Endothelial cell of umbilical vein (primary cell): Measurements from ENCODE around the gene LARP1. TPM values are rescaled to one million over a fixed set of nuclear protein-coding genes. Genes with fewer than 3 reads are reported as not detected.

Experiments used
- BruUV-seq: library from RNA; stranded (reverse); fragments of 400-500 nt; replicated peaks from 2 replicates; lab custom pipeline; 2021; lab: Mats Ljungman, UMichigan
- CTCF ChIA-PET: fragments of 300-600, 350-600 bp; sonication (Branson Sonifier 250); formaldehyde crosslinking; loops from one replicate; lab custom pipeline; 2021; ENCODE audit warnings: antibody characterized with exemption, inconsistent platforms; lab: Charles Lee
- POLR2A ChIA-PET: fragments of 300-600, 350-600 bp; sonication (Branson Sonifier 250); formaldehyde crosslinking; loops from one replicate; lab custom pipeline; 2021; ENCODE audit warnings: antibody characterized with exemption, inconsistent platforms; lab: Charles Lee
- DNase-seq: peaks from one replicate; pipeline ENCODE4 v3.0.0-alpha.2; 2011; ENCODE audit warnings: low read depth, low spot score
- FAIRE-seq: peaks from 2 replicates; lab custom pipeline; 2011; peaks lifted over from hg19 to GRCh38; lab: Jason Lieb, UNC
- H2AFZ ChIP-seq: 2 replicates; pipeline ENCODE4 v1.6.0; 2012; ENCODE audit warnings: low read depth, low read length, control low read depth, inconsistent platforms
- H3K27ac ChIP-seq: 2 replicates; pipeline ENCODE4 v1.5.1; 2011; ENCODE audit warnings: low read depth, mild to moderate bottlenecking, control low read depth, low read length, moderate library complexity; ENCODE audit not compliant: insufficient read depth
- H3K27me3 ChIP-seq, 2 experiments: 2 replicates each; pipeline versions ENCODE4 v1.6.0 to v1.6.1; 2011; ENCODE audit warnings: low read length in 2 of 2, mixed read lengths in 1 of 2; ENCODE audit not compliant: control insufficient read depth in 2 of 2, insufficient read depth in 2 of 2
- H3K36me3 ChIP-seq, 2 experiments: 2 replicates in 1 of 2; 3 replicates in 1 of 2; pipeline ENCODE4 v1.5.1; 2011; ENCODE audit warnings: low read length in 2 of 2, mild to moderate bottlenecking in 1 of 2, moderate library complexity in 1 of 2; ENCODE audit not compliant: control insufficient read depth in 2 of 2, insufficient read depth in 2 of 2; ENCODE audit errors: extremely low read depth in 1 of 2
- H3K4me1 ChIP-seq: 3 replicates; pipeline ENCODE4 v1.5.1; 2011; ENCODE audit warnings: mild to moderate bottlenecking, low read length; ENCODE audit not compliant: control insufficient read depth, insufficient read depth; ENCODE audit errors: extremely low read depth
- H3K4me2 ChIP-seq: 2 replicates; pipeline ENCODE4 v1.6.1; 2011; ENCODE audit warnings: low read length, control low read depth, mixed read lengths; ENCODE audit not compliant: insufficient read depth
- H3K4me3 ChIP-seq, 3 experiments: fragments of 200-600 bp in 1 of 3; sonication (generic), shearing (Covaris generic) in 1 of 3; replicated peaks in 1 of 3; 2 replicates each; pipeline ENCODE4 v1.5.1; 2011 to 2016; ENCODE audit warnings: control low read depth in 3 of 3, low read length in 3 of 3, mild to moderate bottlenecking in 2 of 3, inconsistent platforms in 1 of 3, low read depth in 1 of 3, moderate library complexity in 1 of 3; ENCODE audit not compliant: insufficient read depth in 1 of 3
- H3K79me2 ChIP-seq: 2 replicates; pipeline ENCODE4 v1.6.0; 2012; ENCODE audit warnings: low read length, inconsistent platforms; ENCODE audit not compliant: control insufficient read depth, insufficient read depth
- H3K9ac ChIP-seq: replicated peaks from 2 replicates; pipeline ENCODE3; 2011; ENCODE audit warnings: low read length, control low read depth; ENCODE audit not compliant: insufficient read depth; ENCODE audit errors: extremely low read depth
- H3K9me1 ChIP-seq: replicated peaks from 3 replicates; pipeline ENCODE4 v1.6.0; 2011; ENCODE audit warnings: mild to moderate bottlenecking, low read length; ENCODE audit not compliant: control insufficient read depth, insufficient read depth; ENCODE audit errors: extremely low read depth
- H3K9me3 ChIP-seq: replicated peaks from 2 replicates; pipeline ENCODE4 v1.5.1; 2012; ENCODE audit warnings: low read length, inconsistent platforms; ENCODE audit not compliant: control insufficient read depth, insufficient read depth
- H4K20me1 ChIP-seq: replicated peaks from 2 replicates; pipeline ENCODE3; 2011; ENCODE audit warnings: mild to moderate bottlenecking, low read length; ENCODE audit not compliant: control insufficient read depth, insufficient read depth; ENCODE audit errors: extremely low read depth
- EZH2 ChIP-seq: IDR thresholded peaks from 2 replicates; pipeline ENCODE4 v1.6.1; 2012; ENCODE audit warnings: borderline replicate concordance, low read depth, mild to moderate bottlenecking, moderate library complexity, low read length, inconsistent platforms; ENCODE audit not compliant: severe bottlenecking
- FOS ChIP-seq: IDR thresholded peaks from 2 replicates; pipeline ENCODE4 v1.6.1; 2011; ENCODE audit warnings: mild to moderate bottlenecking, low read length, moderate library complexity, borderline replicate concordance; ENCODE audit not compliant: insufficient read depth
- GATA2 ChIP-seq: IDR thresholded peaks from 2 replicates; pipeline ENCODE4 v1.7.0; 2011; ENCODE audit warnings: low read depth, mild to moderate bottlenecking, moderate library complexity, mixed read lengths, low read length; ENCODE audit not compliant: insufficient read length, insufficient read depth
- JUN ChIP-seq: IDR thresholded peaks from 2 replicates; pipeline ENCODE4 v1.6.1; 2011; ENCODE audit warnings: borderline replicate concordance, low read depth; ENCODE audit not compliant: insufficient read length, insufficient read depth
- MAX ChIP-seq: IDR thresholded peaks from 2 replicates; pipeline ENCODE4 v1.6.1; 2011; ENCODE audit not compliant: insufficient read depth, insufficient read length
- MYC ChIP-seq: IDR thresholded peaks from one replicate; pipeline ENCODE4 v1.6.1; 2011; ENCODE audit warnings: mild to moderate bottlenecking, low read depth, low read length
- POLR2A ChIP-seq: IDR thresholded peaks from 2 replicates; pipeline ENCODE4 v1.6.1; 2012; ENCODE audit warnings: low read depth, mild to moderate bottlenecking, control low read depth, low read length
- POLR2AphosphoS5 ChIP-seq: IDR thresholded peaks from 2 replicates; pipeline ENCODE4 v1.6.1; 2012; ENCODE audit warnings: low read depth, mild to moderate bottlenecking, control low read depth, low read length, moderate library complexity; ENCODE audit not compliant: insufficient read depth
- dilution Hi-C: fragments of 300-500 bp; cut with MboI; formaldehyde crosslinking; loops from one replicate; pipeline ENCODE4 v1.15.0; 2019; ENCODE audit warnings: low sequenced_read_pairs; ENCODE audit not compliant: extremely low pct_ligation_motif_present
- intact Hi-C: fragments of 100-400 bp; cut with micrococcal nuclease; formaldehyde crosslinking; loops from one replicate; pipeline ENCODE4 v1.10.0; 2022
- polyA plus RNA-seq, 4 experiments: library from polyadenylated mRNA; depleted of rRNA in 3 of 4; stranded (reverse) in 3 of 4; unstranded in 1 of 4; fragments of >200 nt; gene quantifications; 2 replicates each; pipeline versions ENCODE4 v1.2.1 to v1.2.3, GENCODE V29; 2011 to 2012; ENCODE audit warnings: missing spikeins in 1 of 4
- total RNA-seq: library from RNA; stranded (reverse); gene quantifications from 2 replicates; pipeline ENCODE4 v1.2.3, GENCODE V29; 2021
- TF ChIP-seq, protein P1 (sequence below), 2 donors: IDR thresholded peaks; 1 replicate in 1 of 2; 2 replicates in 1 of 2; pipeline ENCODE4 v1.5.1; 2011; ENCODE audit warnings: low read length in 2 of 2, mild to moderate bottlenecking in 2 of 2, moderate library complexity in 2 of 2, control low read depth in 1 of 2, inconsistent platforms in 1 of 2, low read depth in 1 of 2; ENCODE audit not compliant: insufficient read depth in 1 of 2; ENCODE audit errors: extremely low read depth in 1 of 2

Gene LARP1
- total and polyA plus RNA-seq, 2 donors (not counting 3 experiments of a cell fraction or from before 2014, with no cell fraction given) = 70.4 to 252 TPM

- Histone ChIP-seq H3K4me1 (peaks cover 27% of the 10 kb centered on the region), H3K9me1 (no peaks in the 10 kb centered on the region), H3K36me3 (peaks cover 0 to 2% of the 10 kb centered on the region in 2 experiments), H4K20me1 (peaks cover 3% of the 10 kb centered on the region), H3K9me3 (no peaks in the 10 kb centered on the region), H3K4me2 (peak overlapping the region; percentile 87), H3K79me2 (peaks cover 42% of the 10 kb centered on the region), H3K9ac (peak overlapping the region; percentile 98), H2AFZ (peak overlapping the region; percentile 95), H3K4me3 (peak overlapping the region; percentile 94 to 100 (median 95)), H3K27me3 (no peaks in the 10 kb centered on the region), H3K27ac (peak overlapping the region; percentile 95)
- TSS peak; percentile 74 for BruUV-seq
- ChIA-PET POLR2A (interaction anchor here (0.9 to 2.1 kb wide), 2 partner anchors 22 to 80 kb away, joined by 5 to 8 read pairs; partner anchors contain the start of gene GEMIN5), CTCF (interaction anchor here (0.9 to 2.2 kb wide), 7 partner anchors 12 to 208 kb away, joined by 3 to 12 read pairs (median 3); no protein-coding TSS in a partner anchor)
- TF ChIP-seq FOS (no peak), MAX (peak; percentile 69), POLR2AphosphoS5 (peak; percentile 83), MYC (peak; percentile 88), EZH2 (no peak), GATA2 (no peak), JUN (no peak), POLR2A (peak; percentile 82)
- TF ChIP-seq, protein P1, sequence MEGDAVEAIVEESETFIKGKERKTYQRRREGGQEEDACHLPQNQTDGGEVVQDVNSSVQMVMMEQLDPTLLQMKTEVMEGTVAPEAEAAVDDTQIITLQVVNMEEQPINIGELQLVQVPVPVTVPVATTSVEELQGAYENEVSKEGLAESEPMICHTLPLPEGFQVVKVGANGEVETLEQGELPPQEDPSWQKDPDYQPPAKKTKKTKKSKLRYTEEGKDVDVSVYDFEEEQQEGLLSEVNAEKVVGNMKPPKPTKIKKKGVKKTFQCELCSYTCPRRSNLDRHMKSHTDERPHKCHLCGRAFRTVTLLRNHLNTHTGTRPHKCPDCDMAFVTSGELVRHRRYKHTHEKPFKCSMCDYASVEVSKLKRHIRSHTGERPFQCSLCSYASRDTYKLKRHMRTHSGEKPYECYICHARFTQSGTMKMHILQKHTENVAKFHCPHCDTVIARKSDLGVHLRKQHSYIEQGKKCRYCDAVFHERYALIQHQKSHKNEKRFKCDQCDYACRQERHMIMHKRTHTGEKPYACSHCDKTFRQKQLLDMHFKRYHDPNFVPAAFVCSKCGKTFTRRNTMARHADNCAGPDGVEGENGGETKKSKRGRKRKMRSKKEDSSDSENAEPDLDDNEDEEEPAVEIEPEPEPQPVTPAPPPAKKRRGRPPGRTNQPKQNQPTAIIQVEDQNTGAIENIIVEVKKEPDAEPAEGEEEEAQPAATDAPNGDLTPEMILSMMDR (IDR thresholded peaks at IDR 0.05; ENCODE audit: extremely low read depth in 1 of 2, insufficient read depth in 1 of 2, low read depth in 1 of 2, low read length in 2 of 2) = peak in 1 of 2 donors; percentile 8
- DNase-seq = peak; percentile 97
- dilution Hi-C loops (no loop called here), intact Hi-C loops (loop anchor here (1.0 to 10.0 kb wide), 10 partner anchors 45 to 819 kb away; partner anchors contain the start of genes FAM114A2, GEMIN5, LARP1 and MFAP3)
- peak; percentile 92 for FAIRE-seq
These were observed 102.5 kb downstream of the LARP1 start for GRCh38 chr5:154857530-154858296.
